ENCODE results near the gene GPR171.

- no peak for TF ChIP-seq CTCF (IDR thresholded peaks at IDR 0.05)
- TF ChIP-seq POLR2A (IDR thresholded peaks at IDR 0.05), result no peak
Observed at GRCh38 chr3:151200586-151200985, 2.4 kb downstream of the GPR171 start.

All from Peyer's patch (tissue), 4 donors.